DND-41 (cell line): ENCODE data around the gene GRK3.

Experiments
- ATAC-seq: fragments of 200-7000 bp; cut with Tn5 transposase; 3 replicates; pipeline ENCODE4 v1.9.1; 2021; ENCODE audit warnings: low read depth; ENCODE audit not compliant: insufficient read depth
- DNase-seq: peaks from one replicate; pipeline ENCODE4 v3.0.0-alpha.2; 2020
- H2AFZ ChIP-seq: 2 replicates; pipeline ENCODE4 v1.6.0; 2012; ENCODE audit warnings: low read depth, low read length
- H3K27ac ChIP-seq: 2 replicates; pipeline ENCODE4 v1.5.1; 2012; ENCODE audit warnings: low read length, inconsistent platforms
- H3K27me3 ChIP-seq: fragments of 200-600 bp; sonication (generic); 2 replicates; pipeline ENCODE4 v1.6.0; 2012; ENCODE audit warnings: low read length, mild to moderate bottlenecking, inconsistent platforms; ENCODE audit not compliant: insufficient read depth, poor library complexity
- H3K36me3 ChIP-seq: 2 replicates; pipeline ENCODE4 v1.5.1; 2012; ENCODE audit warnings: low read length, inconsistent platforms; ENCODE audit not compliant: insufficient read depth
- H3K4me1 ChIP-seq: 2 replicates; pipeline ENCODE4 v1.5.1; 2012; ENCODE audit warnings: mild to moderate bottlenecking, low read length; ENCODE audit not compliant: insufficient read depth
- H3K4me2 ChIP-seq: 2 replicates; pipeline ENCODE4 v1.6.0; 2012; ENCODE audit warnings: mild to moderate bottlenecking, moderate library complexity, low read length, inconsistent platforms; ENCODE audit not compliant: insufficient read depth
- H3K4me3 ChIP-seq, 2 experiments: fragments of 200-600 bp in 1 of 2; shearing (Covaris generic) in 1 of 2; 2 replicates each; pipeline ENCODE4 v1.5.1; 2012 to 2016; ENCODE audit warnings: inconsistent platforms in 2 of 2, low read length in 2 of 2, mild to moderate bottlenecking in 2 of 2, low read depth in 1 of 2, moderate library complexity in 1 of 2
- H3K79me2 ChIP-seq: 2 replicates; pipeline ENCODE4 v1.6.0; 2012; ENCODE audit warnings: low read length, inconsistent platforms; ENCODE audit not compliant: insufficient read depth
- H3K9ac ChIP-seq: 2 replicates; pipeline ENCODE4 v1.6.0; 2012; ENCODE audit warnings: low read depth, mild to moderate bottlenecking, inconsistent platforms, low read length, moderate library complexity
- H3K9me3 ChIP-seq: 2 replicates; pipeline ENCODE4 v1.5.1; 2012; ENCODE audit warnings: low read length, moderate library complexity, mild to moderate bottlenecking, inconsistent platforms; ENCODE audit not compliant: insufficient read depth, severe bottlenecking
- H4K20me1 ChIP-seq: 2 replicates; pipeline ENCODE4 v1.6.0; 2012; ENCODE audit warnings: low read length; ENCODE audit not compliant: insufficient read depth
- CTCF ChIP-seq: IDR thresholded peaks from 2 replicates; pipeline ENCODE4 v1.5.1; 2012; ENCODE audit warnings: borderline replicate concordance, low read length, moderate library complexity, mild to moderate bottlenecking; ENCODE audit not compliant: poor library complexity, severe bottlenecking; ENCODE audit errors: extremely low read depth
- EZH2 ChIP-seq: IDR thresholded peaks from 3 replicates; pipeline ENCODE4 v1.6.1; 2012; ENCODE audit warnings: borderline replicate concordance, low read depth, mild to moderate bottlenecking, moderate library complexity, low read length, inconsistent platforms; ENCODE audit not compliant: severe bottlenecking

The GRK3 gene

GRCh38 chr22:25643232-25644000 lies 78.9 kb downstream of the GRK3 start:
- H4K20me1 ChIP-seq = no peaks in the 10 kb centered on the region
- no peak overlapping the region for H3K4me3 ChIP-seq
- H3K9me3 ChIP-seq = peaks cover 5% of the 10 kb centered on the region
- ATAC-seq (no peak), DNase-seq (no peak)
- H3K9ac ChIP-seq = no peak overlapping the region
- H3K27me3 ChIP-seq = no peaks in the 10 kb centered on the region
- no peaks in the 10 kb centered on the region for H3K79me2 ChIP-seq
- H3K27ac ChIP-seq = no peak overlapping the region
- no peak overlapping the region for H3K4me2 ChIP-seq
- H3K4me1 ChIP-seq = no peaks in the 10 kb centered on the region
- H3K36me3 ChIP-seq = no peaks in the 10 kb centered on the region
- TF ChIP-seq EZH2 (no peak), CTCF (no peak)
- H2AFZ ChIP-seq = no peak overlapping the region

GRCh38 chr22:25644122-25644521 lies 79.6 kb downstream of the GRK3 start:
- Histone ChIP-seq H3K79me2 (no peaks in the 10 kb centered on the region), H3K4me3 (no peak overlapping the region), H3K4me1 (no peaks in the 10 kb centered on the region), H2AFZ (no peak overlapping the region), H3K9me3 (peaks cover 5% of the 10 kb centered on the region), H3K27ac (no peak overlapping the region), H3K27me3 (no peaks in the 10 kb centered on the region), H3K4me2 (no peak overlapping the region), H3K36me3 (no peaks in the 10 kb centered on the region), H4K20me1 (no peaks in the 10 kb centered on the region), H3K9ac (no peak overlapping the region)
- TF ChIP-seq EZH2 (no peak), CTCF (no peak)
- no peak for DNase-seq
- no peak for ATAC-seq

GRCh38 chr22:25645266-25645665 lies 80.8 kb downstream of the GRK3 start:
- Histone ChIP-seq H3K36me3 (no peaks in the 10 kb centered on the region), H3K79me2 (no peaks in the 10 kb centered on the region), H3K9ac (no peak overlapping the region), H3K9me3 (peaks cover under 1% of the 10 kb centered on the region), H3K27me3 (no peaks in the 10 kb centered on the region), H3K27ac (no peak overlapping the region), H4K20me1 (no peaks in the 10 kb centered on the region), H3K4me3 (no peak overlapping the region), H3K4me2 (no peak overlapping the region), H3K4me1 (no peaks in the 10 kb centered on the region), H2AFZ (no peak overlapping the region)
- DNase-seq = no peak
- ATAC-seq = no peak
- no peak for TF ChIP-seq CTCF
- no peak for TF ChIP-seq EZH2
